HEK293 (cell line): Measurements from ENCODE around the gene PHKA1.
"Not testable (repeated sequence)": the region's sequence is repeated elsewhere in the genome, so short reads cannot be mapped to it uniquely, and the experiment has no call there.

Experiments
- CTCF ChIA-PET: fragments of 350-600 bp; formaldehyde crosslinking; extraction: SDS; loops from one replicate; lab custom pipeline; 2021; ENCODE audit warnings: antibody characterized with exemption; lab: Yijun Ruan, JAX
- POLR2A ChIA-PET: fragments of 300-600 bp; formaldehyde crosslinking; extraction: SDS; loops from one replicate; lab custom pipeline; 2020; ENCODE audit warnings: antibody characterized with exemption, inconsistent platforms; lab: Yijun Ruan, JAX
- H3K27ac ChIP-seq: fragments of 200-500 bp; sonication (Bioruptor generic); 2 replicates; pipeline ENCODE4 v1.5.1; 2014; ENCODE audit warnings: low read depth, low read length, control low read depth, inconsistent platforms; ENCODE audit errors: extremely low read depth
- H3K36me3 ChIP-seq, 2 experiments: fragments of 200-500 bp in 1 of 2; sonication (Bioruptor generic) in 1 of 2; 1 replicate in 1 of 2; 2 replicates in 1 of 2; pipeline ENCODE4 v1.5.1; 2014 to 2017; ENCODE audit warnings: inconsistent platforms in 2 of 2, low read length in 2 of 2; ENCODE audit not compliant: control insufficient read depth in 2 of 2, insufficient read depth in 1 of 2
- H3K4me1 ChIP-seq: fragments of 200-500 bp; sonication (Bioruptor generic); 2 replicates; pipeline ENCODE4 v1.5.1; 2014; ENCODE audit warnings: mild to moderate bottlenecking, low read length, inconsistent platforms; ENCODE audit not compliant: control insufficient read depth, insufficient read depth
- H3K4me3 ChIP-seq: 2 replicates; pipeline ENCODE4 v1.5.1; 2011; ENCODE audit warnings: low read depth, mild to moderate bottlenecking, control low read depth, low read length, moderate library complexity
- H3K9me3 ChIP-seq: fragments of 200-500 bp; sonication (Bioruptor generic); 2 replicates; pipeline ENCODE4 v1.5.1; 2014; ENCODE audit warnings: low read depth, low read length, inconsistent platforms; ENCODE audit not compliant: control insufficient read depth, insufficient read depth
- IKZF3 ChIP-seq: fragments of 450-650 bp; IDR thresholded peaks from 2 replicates; pipeline ENCODE4 v1.5.0; 2018; ENCODE audit warnings: missing biosample characterization, mild to moderate bottlenecking, missing genetic modification characterization, moderate library complexity
- OVOL3 ChIP-seq: fragments of 450-650 bp; formaldehyde crosslinking; IDR thresholded peaks from 2 replicates; pipeline ENCODE4 v1.5.1; 2016; ENCODE audit warnings: missing biosample characterization, missing genetic modification characterization
- WT1 ChIP-seq: fragments of 450-650 bp; formaldehyde crosslinking; IDR thresholded peaks from 2 replicates; pipeline ENCODE4 v1.5.1; 2016; ENCODE audit warnings: missing biosample characterization, missing genetic modification characterization
- ZBTB1 ChIP-seq: fragments of 450-650 bp; formaldehyde crosslinking; IDR thresholded peaks from 2 replicates; pipeline ENCODE4 v1.5.1; 2016; ENCODE audit warnings: missing biosample characterization, missing genetic modification characterization
- ZBTB48 ChIP-seq: fragments of 450-650 bp; formaldehyde crosslinking; IDR thresholded peaks from 2 replicates; pipeline ENCODE4 v1.5.1; 2016; ENCODE audit warnings: missing biosample characterization, missing genetic modification characterization
- ZFP69B ChIP-seq: fragments of 450-650 bp; formaldehyde crosslinking; IDR thresholded peaks from 2 replicates; pipeline ENCODE4 v1.5.1; 2016; ENCODE audit warnings: missing biosample characterization, missing genetic modification characterization
- ZNF146 ChIP-seq: fragments of 450-650 bp; formaldehyde crosslinking; IDR thresholded peaks from 2 replicates; pipeline ENCODE4 v1.5.1; 2016; ENCODE audit warnings: missing biosample characterization, missing genetic modification characterization
- ZNF354C ChIP-seq: fragments of 450-650 bp; formaldehyde crosslinking; IDR thresholded peaks from 2 replicates; pipeline ENCODE4 v1.5.1; 2016; ENCODE audit warnings: missing biosample characterization, missing genetic modification characterization, low read depth, borderline replicate concordance
- ZNF37A ChIP-seq: fragments of 450-650 bp; IDR thresholded peaks from 2 replicates; pipeline ENCODE4 v1.5.1; 2018; ENCODE audit warnings: missing biosample characterization, missing genetic modification characterization
- ZNF433 ChIP-seq: fragments of 450-650 bp; formaldehyde crosslinking; IDR thresholded peaks from 2 replicates; pipeline ENCODE4 v1.5.1; 2016; ENCODE audit warnings: missing biosample characterization, missing genetic modification characterization, low read depth
- ZNF707 ChIP-seq: fragments of 450-650 bp; formaldehyde crosslinking; IDR thresholded peaks from 2 replicates; pipeline ENCODE4 v1.5.1; 2016; ENCODE audit warnings: missing biosample characterization, missing genetic modification characterization
- ZSCAN16 ChIP-seq: fragments of 450-650 bp; formaldehyde crosslinking; IDR thresholded peaks from 2 replicates; pipeline ENCODE4 v1.5.1; 2016; ENCODE audit warnings: missing biosample characterization, missing genetic modification characterization
- TF ChIP-seq, protein P1 (sequence below): fragments of 450-650 bp; formaldehyde crosslinking; conservative IDR thresholded peaks from 2 replicates; pipeline ENCODE4 v1.5.1; 2016; ENCODE audit warnings: low read depth, missing biosample characterization, missing genetic modification characterization
- TF ChIP-seq, protein P2 (sequence below): fragments of 450-650 bp; formaldehyde crosslinking; IDR thresholded peaks from 2 replicates; pipeline ENCODE4 v1.5.0; 2017; ENCODE audit warnings: missing biosample characterization, missing genetic modification characterization, borderline replicate concordance
- TF ChIP-seq, protein P3 (sequence below): fragments of 450-650 bp; formaldehyde crosslinking; IDR thresholded peaks from 2 replicates; pipeline ENCODE4 v1.5.1; 2016; ENCODE audit warnings: missing biosample characterization, missing genetic modification characterization

Gene PHKA1

DNA sequence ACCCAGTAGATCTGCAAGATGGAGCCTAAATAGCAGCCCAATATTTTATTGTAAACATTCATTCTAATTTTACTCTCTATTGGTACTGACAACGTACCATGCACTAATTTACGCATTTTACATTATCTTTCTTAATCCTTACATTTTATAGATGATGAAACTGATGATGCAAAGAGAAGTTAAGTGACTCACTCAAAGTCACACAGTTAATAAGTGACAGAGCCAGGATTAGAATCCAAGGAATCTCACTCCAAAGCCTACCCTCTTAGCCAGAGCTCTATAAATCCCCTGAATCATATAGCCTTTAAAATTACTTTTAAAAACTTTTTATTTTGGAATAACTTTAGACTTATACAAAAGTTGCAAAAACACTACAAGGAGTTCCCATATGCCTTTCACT lies 37.6 kb downstream of the PHKA1 start:
- Histone ChIP-seq H3K4me1 (no peaks in the 10 kb centered on the region), H3K4me3 (no peak overlapping the region), H3K36me3 (peaks cover 5 to 27% of the 10 kb centered on the region in 2 experiments), H3K9me3 (peaks cover 3% of the 10 kb centered on the region), H3K27ac (no peak overlapping the region)
- CTCF ChIA-PET = no interaction called here
- POLR2A ChIA-PET = no interaction called here
- TF ChIP-seq ZSCAN16 (tag by site-specific recombination) = no peak
- no peak for TF ChIP-seq ZBTB48 (tag by site-specific recombination)
- TF ChIP-seq ZBTB1 (tag by site-specific recombination) = no peak
- no peak for TF ChIP-seq ZFP69B (tag by site-specific recombination)
- TF ChIP-seq ZNF707 (tag by site-specific recombination) = no peak
- TF ChIP-seq, protein P1, sequence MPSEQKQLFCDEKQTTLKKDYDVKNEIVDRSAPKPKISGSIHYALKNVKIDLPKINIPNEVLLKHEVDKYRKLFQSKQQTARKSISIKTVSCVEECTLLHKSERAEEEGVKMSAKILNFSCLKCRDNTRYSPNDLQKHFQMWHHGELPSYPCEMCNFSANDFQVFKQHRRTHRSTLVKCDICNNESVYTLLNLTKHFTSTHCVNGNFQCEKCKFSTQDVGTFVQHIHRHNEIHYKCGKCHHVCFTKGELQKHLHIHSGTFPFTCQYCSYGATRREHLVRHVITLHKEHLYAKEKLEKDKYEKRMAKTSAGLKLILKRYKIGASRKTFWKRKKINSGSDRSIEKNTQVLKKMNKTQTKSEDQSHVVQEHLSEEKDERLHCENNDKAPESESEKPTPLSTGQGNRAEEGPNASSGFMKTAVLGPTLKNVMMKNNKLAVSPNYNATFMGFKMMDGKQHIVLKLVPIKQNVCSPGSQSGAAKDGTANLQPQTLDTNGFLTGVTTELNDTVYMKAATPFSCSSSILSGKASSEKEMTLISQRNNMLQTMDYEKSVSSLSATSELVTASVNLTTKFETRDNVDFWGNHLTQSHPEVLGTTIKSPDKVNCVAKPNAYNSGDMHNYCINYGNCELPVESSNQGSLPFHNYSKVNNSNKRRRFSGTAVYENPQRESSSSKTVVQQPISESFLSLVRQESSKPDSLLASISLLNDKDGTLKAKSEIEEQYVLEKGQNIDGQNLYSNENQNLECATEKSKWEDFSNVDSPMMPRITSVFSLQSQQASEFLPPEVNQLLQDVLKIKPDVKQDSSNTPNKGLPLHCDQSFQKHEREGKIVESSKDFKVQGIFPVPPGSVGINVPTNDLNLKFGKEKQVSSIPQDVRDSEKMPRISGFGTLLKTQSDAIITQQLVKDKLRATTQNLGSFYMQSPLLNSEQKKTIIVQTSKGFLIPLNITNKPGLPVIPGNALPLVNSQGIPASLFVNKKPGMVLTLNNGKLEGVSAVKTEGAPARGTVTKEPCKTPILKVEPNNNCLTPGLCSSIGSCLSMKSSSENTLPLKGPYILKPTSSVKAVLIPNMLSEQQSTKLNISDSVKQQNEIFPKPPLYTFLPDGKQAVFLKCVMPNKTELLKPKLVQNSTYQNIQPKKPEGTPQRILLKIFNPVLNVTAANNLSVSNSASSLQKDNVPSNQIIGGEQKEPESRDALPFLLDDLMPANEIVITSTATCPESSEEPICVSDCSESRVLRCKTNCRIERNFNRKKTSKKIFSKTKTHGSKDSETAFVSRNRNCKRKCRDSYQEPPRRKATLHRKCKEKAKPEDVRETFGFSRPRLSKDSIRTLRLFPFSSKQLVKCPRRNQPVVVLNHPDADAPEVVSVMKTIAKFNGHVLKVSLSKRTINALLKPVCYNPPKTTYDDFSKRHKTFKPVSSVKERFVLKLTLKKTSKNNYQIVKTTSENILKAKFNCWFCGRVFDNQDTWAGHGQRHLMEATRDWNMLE (tag by site-specific recombination) = no peak
- TF ChIP-seq ZNF433 = no peak
- TF ChIP-seq IKZF3 (tag by site-specific recombination) = no peak
- TF ChIP-seq WT1 (tag by site-specific recombination) = no peak
- no peak for TF ChIP-seq ZNF37A (tag by site-specific recombination)
- no peak for TF ChIP-seq OVOL3
- no peak for TF ChIP-seq ZNF354C (tag by site-specific recombination)
- TF ChIP-seq, protein P2, sequence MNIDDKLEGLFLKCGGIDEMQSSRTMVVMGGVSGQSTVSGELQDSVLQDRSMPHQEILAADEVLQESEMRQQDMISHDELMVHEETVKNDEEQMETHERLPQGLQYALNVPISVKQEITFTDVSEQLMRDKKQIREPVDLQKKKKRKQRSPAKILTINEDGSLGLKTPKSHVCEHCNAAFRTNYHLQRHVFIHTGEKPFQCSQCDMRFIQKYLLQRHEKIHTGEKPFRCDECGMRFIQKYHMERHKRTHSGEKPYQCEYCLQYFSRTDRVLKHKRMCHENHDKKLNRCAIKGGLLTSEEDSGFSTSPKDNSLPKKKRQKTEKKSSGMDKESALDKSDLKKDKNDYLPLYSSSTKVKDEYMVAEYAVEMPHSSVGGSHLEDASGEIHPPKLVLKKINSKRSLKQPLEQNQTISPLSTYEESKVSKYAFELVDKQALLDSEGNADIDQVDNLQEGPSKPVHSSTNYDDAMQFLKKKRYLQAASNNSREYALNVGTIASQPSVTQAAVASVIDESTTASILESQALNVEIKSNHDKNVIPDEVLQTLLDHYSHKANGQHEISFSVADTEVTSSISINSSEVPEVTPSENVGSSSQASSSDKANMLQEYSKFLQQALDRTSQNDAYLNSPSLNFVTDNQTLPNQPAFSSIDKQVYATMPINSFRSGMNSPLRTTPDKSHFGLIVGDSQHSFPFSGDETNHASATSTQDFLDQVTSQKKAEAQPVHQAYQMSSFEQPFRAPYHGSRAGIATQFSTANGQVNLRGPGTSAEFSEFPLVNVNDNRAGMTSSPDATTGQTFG (tag by site-specific recombination) = no peak

DNA sequence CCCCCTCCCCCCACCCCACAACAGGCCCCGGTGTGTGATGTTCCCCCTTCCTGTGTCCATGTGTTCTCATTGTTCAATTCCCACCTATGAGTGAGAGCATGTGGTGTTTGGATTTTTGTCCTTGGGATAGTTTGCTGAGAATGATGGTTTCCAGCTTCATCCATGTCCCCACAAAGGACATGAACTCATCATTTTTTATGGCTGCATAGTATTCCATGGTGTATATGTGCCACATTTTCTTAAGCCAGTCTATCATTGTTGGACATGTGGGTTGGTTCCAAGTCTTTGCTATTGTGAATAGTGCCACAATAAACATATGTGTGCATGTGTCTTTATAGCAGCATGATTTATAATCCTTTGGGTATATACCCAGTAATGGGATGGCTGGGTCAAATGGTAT lies 40.2 kb downstream of the PHKA1 start:
- H3K4me1 ChIP-seq, CTCF ChIA-PET, H3K27ac ChIP-seq, POLR2A ChIA-PET, H3K4me3 ChIP-seq, H3K9me3 ChIP-seq: not testable (repeated sequence)
- H3K36me3 ChIP-seq = peaks cover 5 to 27% of the 10 kb centered on the region in 2 experiments; a peak in 2 of 3 replicates
- peak; percentile 93 for TF ChIP-seq ZNF146 (tag by site-specific recombination)

DNA sequence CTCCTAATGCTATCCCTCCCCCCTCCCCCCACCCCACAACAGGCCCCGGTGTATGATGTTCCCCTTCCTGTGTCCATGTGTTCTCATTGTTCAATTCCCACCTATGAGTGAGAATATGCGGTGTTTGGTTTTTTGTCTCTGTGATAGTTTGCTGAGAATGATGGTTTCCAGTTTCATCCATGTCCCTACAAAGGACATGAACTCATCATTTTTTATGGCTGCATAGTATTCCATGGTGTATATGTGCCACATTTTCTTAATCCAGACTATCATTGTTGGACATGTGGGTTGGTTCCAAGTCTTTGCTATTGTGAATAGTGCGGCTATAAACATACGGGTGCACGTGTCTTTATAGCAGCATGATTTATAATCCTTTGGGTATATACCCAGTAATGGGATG lies 44.6 kb downstream of the PHKA1 start:
- H3K4me1 ChIP-seq, H3K27ac ChIP-seq, POLR2A ChIA-PET, H3K9me3 ChIP-seq, H3K4me3 ChIP-seq: not testable (repeated sequence)
- CTCF ChIA-PET = interaction anchor here (0.6 kb wide), 1 partner anchor 9 kb away, joined by 3 read pairs; no protein-coding TSS in a partner anchor
- TF ChIP-seq, protein P3, sequence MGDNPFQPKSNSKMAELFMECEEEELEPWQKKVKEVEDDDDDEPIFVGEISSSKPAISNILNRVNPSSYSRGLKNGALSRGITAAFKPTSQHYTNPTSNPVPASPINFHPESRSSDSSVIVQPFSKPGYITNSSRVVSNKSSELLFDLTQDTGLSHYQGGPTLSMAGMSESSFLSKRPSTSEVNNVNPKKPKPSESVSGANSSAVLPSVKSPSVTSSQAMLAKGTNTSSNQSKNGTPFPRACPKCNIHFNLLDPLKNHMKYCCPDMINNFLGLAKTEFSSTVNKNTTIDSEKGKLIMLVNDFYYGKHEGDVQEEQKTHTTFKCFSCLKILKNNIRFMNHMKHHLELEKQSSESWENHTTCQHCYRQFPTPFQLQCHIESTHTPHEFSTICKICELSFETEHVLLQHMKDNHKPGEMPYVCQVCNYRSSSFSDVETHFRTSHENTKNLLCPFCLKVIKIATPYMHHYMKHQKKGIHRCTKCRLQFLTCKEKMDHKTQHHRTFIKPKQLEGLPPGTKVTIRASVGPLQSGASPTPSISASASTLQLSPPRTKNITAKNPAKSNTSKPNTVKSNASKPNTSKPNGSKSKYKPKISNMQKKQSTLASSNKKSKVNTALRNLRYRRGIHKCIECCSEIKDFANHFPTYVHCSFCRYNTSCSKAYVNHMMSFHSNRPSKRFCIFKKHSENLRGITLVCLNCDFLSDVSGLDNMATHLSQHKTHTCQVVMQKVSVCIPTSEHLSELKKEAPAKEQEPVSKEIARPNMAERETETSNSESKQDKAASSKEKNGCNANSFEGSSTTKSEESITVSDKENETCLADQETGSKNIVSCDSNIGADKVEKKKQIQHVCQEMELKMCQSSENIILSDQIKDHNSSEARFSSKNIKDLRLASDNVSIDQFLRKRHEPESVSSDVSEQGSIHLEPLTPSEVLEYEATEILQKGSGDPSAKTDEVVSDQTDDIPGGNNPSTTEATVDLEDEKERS (tag by site-specific recombination) = 0 out of 2 replicates have a peak, but pooled peaks have one; percentile 53
- peak; percentile 88 for TF ChIP-seq ZNF146 (tag by site-specific recombination)
- peaks cover 5 to 22% of the 10 kb centered on the region in 2 experiments; a peak in 2 of 3 replicates for H3K36me3 ChIP-seq
